HTERT RPE-1 (cell line): ENCODE results near the gene IFNAR1.

Experiments
- in situ Hi-C: fragments of 300-500 bp; cut with MboI; formaldehyde crosslinking; loops from 4 replicates; pipeline ENCODE4 v1.14.3; 2020; ENCODE audit warnings: low sequenced_read_pairs

Gene IFNAR1

GRCh38 chr21:33397717-33398116 is 72.9 kb downstream of the IFNAR1 start:
- in situ Hi-C loops = no loop called here

GRCh38 chr21:33398361-33398760 is 73.6 kb downstream of the IFNAR1 start:
- in situ Hi-C loops = no loop called here

GRCh38 chr21:33401630-33401992 is 76.8 kb downstream of the IFNAR1 start:
- in situ Hi-C loops = no loop called here

GRCh38 chr21:33402001-33402979 is 77.5 kb downstream of the IFNAR1 start:
- in situ Hi-C loops = no loop called here

GRCh38 chr21:33403128-33403785 is 78.5 kb downstream of the IFNAR1 start, which contains the start of gene IFNGR2:
Gene IFNGR2, plus strand, starts transcription at chr21:33403413. Its CDS starts 131 bp downstream, at chr21:33403544.
- in situ Hi-C loops = no loop called here

- in situ Hi-C loops = no loop called here
Measured at GRCh38 chr21:33403786-33404585, 79.2 kb downstream of the IFNAR1 start.

- in situ Hi-C loops = no loop called here
Measured at GRCh38 chr21:33406493-33406892, 81.7 kb downstream of the IFNAR1 start.
